WTC11 (cell line): ENCODE measurements around the gene DDX46.

Experiments used
- AFF4 ChIP-seq: sonication (generic); formaldehyde crosslinking; IDR thresholded peaks from 2 replicates; pipeline ENCODE4 v1.8.1; 2023; ENCODE audit warnings: mild to moderate bottlenecking, missing genetic modification reagents, borderline replicate concordance
- ATF2 ChIP-seq: sonication (generic); formaldehyde crosslinking; IDR thresholded peaks from 2 replicates; pipeline ENCODE4 v1.8.1; 2022; ENCODE audit warnings: low read depth, missing genetic modification reagents, borderline replicate concordance
- CDX4 ChIP-seq: fragments of 250-450 bp; sonication (Bioruptor Pico); IDR thresholded peaks from 2 replicates; pipeline ENCODE4 v1.9.0; 2021; ENCODE audit warnings: moderate library complexity, mild to moderate bottlenecking, inconsistent platforms, borderline replicate concordance
- CTCF ChIP-seq: fragments of 200-600 bp; IDR thresholded peaks from 2 replicates; pipeline ENCODE4 v1.8.0; 2022; ENCODE audit warnings: antibody characterized with exemption
- ERG ChIP-seq: fragments of 250-450 bp; sonication (Bioruptor Pico); IDR thresholded peaks from 2 replicates; pipeline ENCODE4 v1.8.0; 2021; ENCODE audit warnings: mild to moderate bottlenecking
- FOXJ3 ChIP-seq: sonication (generic); formaldehyde crosslinking; IDR thresholded peaks from 2 replicates; pipeline ENCODE4 v1.9.0; 2021; ENCODE audit warnings: missing genetic modification reagents, mild to moderate bottlenecking, borderline replicate concordance
- HMGXB4 ChIP-seq: sonication (generic); formaldehyde crosslinking; IDR thresholded peaks from 2 replicates; pipeline ENCODE4 v1.8.1; 2023; ENCODE audit warnings: mild to moderate bottlenecking, moderate library complexity, missing genetic modification reagents
- IRF1 ChIP-seq: sonication (generic); formaldehyde crosslinking; IDR thresholded peaks from 2 replicates; pipeline ENCODE4 v1.8.0; 2023; ENCODE audit warnings: missing genetic modification reagents
- MYBL2 ChIP-seq: sonication (generic); formaldehyde crosslinking; IDR thresholded peaks from 2 replicates; pipeline ENCODE4 v1.8.1; 2023; ENCODE audit warnings: mild to moderate bottlenecking, moderate library complexity, missing genetic modification reagents
- NFYB ChIP-seq: sonication (generic); formaldehyde crosslinking; conservative IDR thresholded peaks from 2 replicates; pipeline ENCODE4 v1.8.0; 2022; ENCODE audit warnings: low read depth, missing genetic modification reagents
- TP53 ChIP-seq: sonication (generic); formaldehyde crosslinking; IDR thresholded peaks from 2 replicates; pipeline ENCODE4 v1.8.1; 2023; ENCODE audit warnings: mild to moderate bottlenecking, missing genetic modification reagents
- USF2 ChIP-seq: sonication (generic); formaldehyde crosslinking; IDR thresholded peaks from 2 replicates; pipeline ENCODE4 v1.8.1; 2023; ENCODE audit warnings: mild to moderate bottlenecking, missing genetic modification reagents, moderate library complexity
- ZNF317 ChIP-seq: sonication (generic); formaldehyde crosslinking; IDR thresholded peaks from 2 replicates; pipeline ENCODE4 v1.8.1; 2023; ENCODE audit warnings: low read depth, mild to moderate bottlenecking, moderate library complexity, missing genetic modification reagents, borderline replicate concordance

GRCh38 chr5:134769206-134769605 lies 10.6 kb downstream of the DDX46 start:
- TF ChIP-seq FOXJ3 (no peak), CTCF (no peak), MYBL2 (CRISPR knock-in tag) (no peak), ERG (no peak), AFF4 (CRISPR knock-in tag) (no peak), TP53 (CRISPR knock-in tag) (no peak), ATF2 (CRISPR knock-in tag) (no peak), NFYB (CRISPR knock-in tag) (no peak), USF2 (no peak), HMGXB4 (no peak), CDX4 (CRISPR knock-in tag) (no peak), ZNF317 (CRISPR knock-in tag) (no peak), IRF1 (CRISPR knock-in tag) (no peak)
